ENCODE results near the gene IL1RAPL2. TPM values are rescaled to one million over a fixed set of nuclear protein-coding genes. Genes with fewer than 3 reads are reported as not detected.

IL1RAPL2 gene
- total and polyA plus RNA-seq, 2 of the 4 experiments (the other 2 are of a cell fraction), result 0.03 TPM; not detected in 1

- H2AK9ac ChIP-seq (replicated peaks; ENCODE audit: low read depth, low read length, poor library complexity), result no peak overlapping the region
- no peak overlapping the region for H2AK5ac ChIP-seq (ENCODE audit: low read depth, low read length)
- ChIA-PET CTCF (interaction anchor here (0.6 to 1.1 kb wide), 3 partner anchors 9 to 1840 kb away, joined by 3 to 4 read pairs (median 3); no protein-coding TSS in a partner anchor), POLR2A (ENCODE audit: unreplicated experiment) (no interaction called here)
- H3K4me2 ChIP-seq (ENCODE audit: low read depth, low read length), result no peak overlapping the region
- in situ Hi-C loops (cut with MboI; ENCODE audit: low sequenced_read_pairs), result no loop called here
- no peak overlapping the region for H2BK5ac ChIP-seq (ENCODE audit: low read depth, low read length, poor library complexity, severe bottlenecking)
- H2BK15ac ChIP-seq (ENCODE audit: low read depth, low read length), result no peak overlapping the region
- no peak for ATAC-seq (ENCODE audit: low read depth)
- H3K23ac ChIP-seq (ENCODE audit: low read depth, low read length), result no peak overlapping the region
- intact Hi-C loops (cut with micrococcal nuclease), result no loop called here
- H2BK20ac ChIP-seq (ENCODE audit: low read depth, low read length), result no peak overlapping the region
- no peaks in the 10 kb centered on the region for H3K9me1 ChIP-seq (ENCODE audit: insufficient read depth, low read length)
- no peak for DNase-seq
- TF ChIP-seq CHD1 (IDR thresholded peaks at IDR 0.05; ENCODE audit: low read depth, low read length), result no peak
- TF ChIP-seq CTCF (conservative IDR thresholded peaks at IDR 0.05; ENCODE audit: low read depth, low read length), result 0 out of 2 replicates have a peak, but pooled peaks have one; percentile 7
- TF ChIP-seq RFX5 (IDR thresholded peaks at IDR 0.05; ENCODE audit: low read depth, low read length), result no peak
- H4K5ac ChIP-seq (ENCODE audit: low read depth, low read length), result no peak overlapping the region
- no peaks in the 10 kb centered on the region for H3K9me3 ChIP-seq (ENCODE audit: control insufficient read depth, insufficient read depth, low read length)
- WGBS, 2 experiments (ENCODE audit: extremely low coverage in 2 of 2, insufficient read length in 1 of 2), result no CpG with 5 or more reads among the region's 3 CpGs
- no peak overlapping the region for H2AFZ ChIP-seq (replicated peaks; ENCODE audit: low read length, poor library complexity)
- no peak overlapping the region for H3K14ac ChIP-seq (replicated peaks; ENCODE audit: low read depth, low read length)
- dilution Hi-C loops (cut with HindIII; ENCODE audit: low sequenced_read_pairs, unreplicated experiment), result no loop called here
- H2BK120ac ChIP-seq (ENCODE audit: low read depth, low read length), result no peak overlapping the region
- no peak overlapping the region for H4K91ac ChIP-seq (ENCODE audit: insufficient read depth, low read depth, low read length)
- H3K4me1 ChIP-seq (ENCODE audit: control insufficient read depth, insufficient read depth, low read length), result no peaks in the 10 kb centered on the region
- H3K18ac ChIP-seq (ENCODE audit: low read depth, low read length), result no peak overlapping the region
- H3K27ac ChIP-seq (ENCODE audit: insufficient read depth, low read length), result no peak overlapping the region
- H3K4ac ChIP-seq (ENCODE audit: low read depth, low read length), result no peak overlapping the region
- no peak overlapping the region for H3K9ac ChIP-seq (ENCODE audit: low read depth, low read length)
- no peak overlapping the region for H4K8ac ChIP-seq (ENCODE audit: low read depth in 2 of 2, low read length in 2 of 2)
- H3K4me3 ChIP-seq (ENCODE audit: insufficient read depth, low read depth, low read length), result no peak overlapping the region
- no peaks in the 10 kb centered on the region for H3K27me3 ChIP-seq (ENCODE audit: control insufficient read depth, insufficient read depth, low read length)
- no peak overlapping the region for H3K56ac ChIP-seq (ENCODE audit: extremely low read depth, insufficient read depth, low read length)
- H4K20me1 ChIP-seq (ENCODE audit: insufficient read depth, low read length), result no peaks in the 10 kb centered on the region
- H3K79me1 ChIP-seq (ENCODE audit: low read depth in 1 of 2, low read length in 2 of 2), result no peaks in the 10 kb centered on the region
- no peaks in the 10 kb centered on the region for H3K36me3 ChIP-seq (ENCODE audit: control insufficient read depth, insufficient read depth, low read length)
- no TSS peak for BruUV-seq (replicated peaks)
These were observed 1135.5 kb downstream of the IL1RAPL2 start for GRCh38 chrX:105701310-105702052.
